Aorta (tissue), 5 donors: Measurements from ENCODE around the gene NDUFS6. TPM values are rescaled to one million over a fixed set of nuclear protein-coding genes. Genes with fewer than 3 reads are reported as not detected.
A peak's percentile ranks its signal among the peaks of the same experiment; 100 is the strongest.

ENCODE experiments used
- ATAC-seq: fragments of 200-7000 bp; cut with Tn5 transposase; one replicate; pipeline ENCODE4 v1.9.1; 2022; ENCODE audit warnings: moderate library complexity; ENCODE audit not compliant: low FRiP score
- DNase-seq, 2 donors: peaks; one replicate each; pipeline ENCODE4 v3.0.0-alpha.2; 2020
- H3K27ac ChIP-seq, 2 donors: one replicate each; pipeline ENCODE4 v1.5.1; 2013; ENCODE audit warnings: low read length in 2 of 2, mild to moderate bottlenecking in 2 of 2, moderate library complexity in 2 of 2, control low read depth in 1 of 2, inconsistent platforms in 1 of 2, low read depth in 1 of 2
- H3K27me3 ChIP-seq, 2 donors: one replicate each; pipeline ENCODE4 v1.6.1; 2013; ENCODE audit warnings: control low read depth in 1 of 2, low read length in 1 of 2, mild to moderate bottlenecking in 1 of 2, moderate library complexity in 1 of 2; ENCODE audit not compliant: insufficient read depth in 2 of 2, control insufficient read depth in 1 of 2
- H3K36me3 ChIP-seq, 2 donors: one replicate each; pipeline ENCODE4 v1.6.1; 2013; ENCODE audit warnings: control low read depth in 1 of 2, low read length in 1 of 2, mild to moderate bottlenecking in 1 of 2; ENCODE audit not compliant: insufficient read depth in 2 of 2, control insufficient read depth in 1 of 2
- H3K4me1 ChIP-seq, 2 donors: one replicate each; pipeline ENCODE4 v1.6.1; 2013; ENCODE audit warnings: low read length in 2 of 2, control low read depth in 1 of 2, mild to moderate bottlenecking in 1 of 2, moderate library complexity in 1 of 2; ENCODE audit not compliant: insufficient read depth in 2 of 2, control insufficient read depth in 1 of 2
- H3K4me3 ChIP-seq, 2 donors: one replicate each; pipeline ENCODE4 v1.5.1; 2013; ENCODE audit warnings: low read length in 2 of 2, control low read depth in 1 of 2, mild to moderate bottlenecking in 1 of 2
- H3K9me3 ChIP-seq: one replicate; pipeline ENCODE4 v1.6.1; 2013; ENCODE audit warnings: mild to moderate bottlenecking, low read length; ENCODE audit not compliant: control insufficient read depth
- WGBS, 2 donors: extraction: QIAGEN DNeasy Blood & Tissue Kit; methylation state at CpG; one replicate each; pipeline ENCODE4 v1.1.7; 2013; 5-methylcytosine and 5-hydroxymethylcytosine counted together
- intact Hi-C, 2 donors: fragments of 100-400 bp; cut with DNase I; formaldehyde crosslinking; loops; one replicate each; pipeline versions ENCODE4 v1.14.2 to v1.15.0; 2022
- polyA plus RNA-seq, 2 donors: library from polyadenylated mRNA; stranded (reverse); fragments of 200-250 nt; gene quantifications; one replicate each; pipeline ENCODE4 v1.2.3, GENCODE V29; 2013
- total RNA-seq, 2 donors: library from RNA; stranded (reverse); fragmentation: NEBNext Ultra II Directional; extraction: Animal tissue kit (Norgen Biotek cat#: 25700); gene quantifications; one replicate each; pipeline ENCODE4 v1.2.1, GENCODE V29; 2021
- donor health status: healthy with polysubstance abuse.
- donor health status: Bipolar disorder and iron deficiency.
- donor health status: DM: no; HTN: no; CAD: no.
- donor health status: DM: no; HTN: no; CAD: no.
- donor health status: DM: yes; HTN: yes; CAD: no.

The NDUFS6 gene
- total and polyA plus RNA-seq, 4 donors, result 16.7 to 64.9 (median 35.4) TPM

- no peaks in the 10 kb centered on the region for H3K9me3 ChIP-seq
- H3K27ac ChIP-seq, result no peak overlapping the region
- H3K36me3 ChIP-seq, result peaks cover 3 to 11% of the 10 kb centered on the region in 2 donors
- H3K4me3 ChIP-seq, result no peak overlapping the region
- ATAC-seq (no peak), DNase-seq (peak in 1 of 2 donors; percentile 58)
- 88 to 93% methylated on average over 12 of the region's 12 CpGs for WGBS, 2 donors
- intact Hi-C loops, result no loop called here
- H3K27me3 ChIP-seq, result no peaks in the 10 kb centered on the region
- H3K4me1 ChIP-seq, result no peaks in the 10 kb centered on the region
Observed at GRCh38 chr5:1820381-1820780, 19.2 kb downstream of the NDUFS6 start.

- intact Hi-C loops, result no loop called here
- Histone ChIP-seq H3K36me3 (peaks cover 3 to 10% of the 10 kb centered on the region in 2 donors), H3K4me3 (no peak overlapping the region), H3K27ac (no peak overlapping the region), H3K27me3 (no peaks in the 10 kb centered on the region), H3K4me1 (no peaks in the 10 kb centered on the region), H3K9me3 (no peaks in the 10 kb centered on the region)
- 95 to 97% methylated on average over 4 of the region's 4 CpGs for WGBS, 2 donors
- no peak for ATAC-seq
- DNase-seq, result peak in 1 of 2 donors; percentile 15
Observed at GRCh38 chr5:1820926-1821325, 19.7 kb downstream of the NDUFS6 start.

GRCh38 chr5:1821862-1822261, 20.7 kb downstream of the NDUFS6 start:
- 96 to 97% methylated on average over 8 of the region's 8 CpGs for WGBS, 2 donors
- H3K27me3 ChIP-seq, result no peaks in the 10 kb centered on the region
- H3K9me3 ChIP-seq, result no peaks in the 10 kb centered on the region
- intact Hi-C loops, result no loop called here
- H3K27ac ChIP-seq, result no peak overlapping the region
- DNase-seq (peak in 1 of 2 donors; percentile 37), ATAC-seq (no peak)
- H3K4me1 ChIP-seq, result no peaks in the 10 kb centered on the region
- H3K36me3 ChIP-seq, result peaks cover 3 to 8% of the 10 kb centered on the region in 2 donors
- H3K4me3 ChIP-seq, result no peak overlapping the region

- Histone ChIP-seq H3K4me1 (no peaks in the 10 kb centered on the region), H3K36me3 (peaks cover 0 to 5% of the 10 kb centered on the region in 2 donors)
Observed at GRCh38 chr5:1823381-1824034, 22.3 kb downstream of the NDUFS6 start.

GRCh38 chr5:1824109-1824821, 23.1 kb downstream of the NDUFS6 start:
- H3K36me3 ChIP-seq, result peaks cover 0 to 5% of the 10 kb centered on the region in 2 donors
- H3K9me3 ChIP-seq, result no peaks in the 10 kb centered on the region
- ATAC-seq (no peak), DNase-seq (peak in 1 of 2 donors; percentile 68)
- intact Hi-C loops, result no loop called here
- H3K27me3 ChIP-seq, result no peaks in the 10 kb centered on the region
- H3K4me3 ChIP-seq, result no peak overlapping the region
- no peak overlapping the region for H3K27ac ChIP-seq
- no peaks in the 10 kb centered on the region for H3K4me1 ChIP-seq
- 91 to 93% methylated on average over 24 to 25 of the region's 25 CpGs for WGBS, 2 donors

More at GRCh38 chr5:1823381-1824034, 22.3 kb downstream of the NDUFS6 start:
- WGBS, 2 donors, result 95 to 98% methylated on average over 12 of the region's 12 CpGs
- H3K27me3 ChIP-seq, result no peaks in the 10 kb centered on the region
- no peak for ATAC-seq
- peak in 1 of 2 donors; percentile 48 for DNase-seq
- H3K27ac ChIP-seq, result no peak overlapping the region
- no peaks in the 10 kb centered on the region for H3K9me3 ChIP-seq
- H3K4me3 ChIP-seq, result no peak overlapping the region
- intact Hi-C loops, result no loop called here

- Histone ChIP-seq H3K27ac (no peak overlapping the region), H3K27me3 (no peaks in the 10 kb centered on the region), H3K4me3 (no peak overlapping the region), H3K4me1 (no peaks in the 10 kb centered on the region), H3K36me3 (peaks cover 0 to 5% of the 10 kb centered on the region in 2 donors), H3K9me3 (no peaks in the 10 kb centered on the region)
- DNase-seq, result peak in 1 of 2 donors; percentile 68
- no peak for ATAC-seq
- 94 to 95% methylated on average over 26 to 27 of the region's 27 CpGs for whole genome bisulfite sequencing, 2 donors
- intact Hi-C loops, result no loop called here
Observed at GRCh38 chr5:1824903-1825841, 24.0 kb downstream of the NDUFS6 start.

GRCh38 chr5:1826235-1826980, 25.2 kb downstream of the NDUFS6 start:
- Histone ChIP-seq H3K4me1 (no peaks in the 10 kb centered on the region), H3K27ac (no peak overlapping the region), H3K36me3 (peaks cover 0 to 2% of the 10 kb centered on the region in 2 donors), H3K4me3 (no peak overlapping the region), H3K27me3 (no peaks in the 10 kb centered on the region), H3K9me3 (no peaks in the 10 kb centered on the region)
- intact Hi-C loops, result no loop called here
- peak; percentile 17 for ATAC-seq
- 89% methylated on average over 26 of the region's 26 CpGs for WGBS, 2 donors
- peak in 1 of 2 donors; percentile 74 for DNase-seq
